Gastrocnemius medialis (tissue), 4 donors: ENCODE results near the gene DAB2IP.

ENCODE experiments used
- CTCF ChIP-seq, 5 experiments: fragments of 450-650 bp in 3 of 5; fragments of 200-600 bp in 2 of 5; sonication (generic) in 2 of 5; IDR thresholded peaks in 4 of 5; conservative IDR thresholded peaks in 1 of 5; 1 replicate in 4 of 5; 2 replicates in 1 of 5; pipeline ENCODE4 v1.5.1; 2016 to 2019; ENCODE audit warnings: antibody characterized with exemption in 5 of 5, mild to moderate bottlenecking in 3 of 5, moderate library complexity in 3 of 5
- POLR2A ChIP-seq, 2 donors: fragments of 450-650 bp; IDR thresholded peaks; one replicate each; pipeline ENCODE4 v1.6.1; 2017; ENCODE audit warnings: antibody characterized with exemption in 2 of 2, mild to moderate bottlenecking in 2 of 2, moderate library complexity in 2 of 2

- TF ChIP-seq CTCF (IDR thresholded peaks at IDR 0.05 in 4 of 5, conservative IDR thresholded peaks at IDR 0.05 in 1 of 5) (no peak), POLR2A (IDR thresholded peaks at IDR 0.05) (no peak)
These were observed 40.5 kb downstream of the DAB2IP start for GRCh38 chr9:121691890-121692289.
